ENCODE measurements around the gene SYTL4.
A peak's percentile ranks its signal among the peaks of the same experiment; 100 is the strongest.

SYTL4 gene

GRCh38 chrX:100685284-100685996 is 46.5 kb downstream of the SYTL4 start:
- Histone ChIP-seq H3K4me2 (ENCODE audit: low read depth, low read length, poor library complexity, severe bottlenecking) (no peak overlapping the region), H3K36me3 (ENCODE audit: insufficient read depth, low read length) (no peaks in the 10 kb centered on the region), H3F3A (ENCODE audit: low read depth) (no peaks in the 10 kb centered on the region), H3K27me3 (ENCODE audit: insufficient read depth, low read length, poor library complexity, severe bottlenecking) (no peaks in the 10 kb centered on the region), H4K20me1 (ENCODE audit: insufficient read depth, low read length, poor library complexity, severe bottlenecking) (no peaks in the 10 kb centered on the region), H3K79me2 (ENCODE audit: insufficient read depth, low read length) (no peaks in the 10 kb centered on the region), H3K4me3 (ENCODE audit: low read length, poor library complexity, severe bottlenecking) (no peak overlapping the region), H3K9me2 (replicated peaks; ENCODE audit: low read depth, low read length) (no peaks in the 10 kb centered on the region), H3K9ac (ENCODE audit: low read depth, low read length, poor library complexity, severe bottlenecking) (no peak overlapping the region), H2AFZ (ENCODE audit: low read length) (peak overlapping the region; percentile 76; the same call in 1 of the 2 replicates), H3K4me1 (ENCODE audit: insufficient read depth, low read length, poor library complexity, severe bottlenecking) (peaks cover 14% of the 10 kb centered on the region), H3K9me3 (ENCODE audit: insufficient read depth, low read depth, low read length) (no peaks in the 10 kb centered on the region)
- TF ChIP-seq EZH2phosphoT487 (IDR thresholded peaks at IDR 0.05; ENCODE audit: borderline replicate concordance) (no peak), CTCF (conservative IDR thresholded peaks at IDR 0.05; ENCODE audit: low read length) (peak; percentile 82)

- Histone ChIP-seq H4K20me1 (ENCODE audit: insufficient read depth, low read length, poor library complexity, severe bottlenecking) (no peaks in the 10 kb centered on the region), H3K4me3 (ENCODE audit: low read length, poor library complexity, severe bottlenecking) (no peak overlapping the region), H2AFZ (ENCODE audit: low read length) (no peak overlapping the region), H3K79me2 (ENCODE audit: insufficient read depth, low read length) (no peaks in the 10 kb centered on the region), H3K4me1 (ENCODE audit: insufficient read depth, low read length, poor library complexity, severe bottlenecking) (peaks cover 17% of the 10 kb centered on the region), H3K9ac (ENCODE audit: low read depth, low read length, poor library complexity, severe bottlenecking) (no peak overlapping the region), H3K9me2 (replicated peaks; ENCODE audit: low read depth, low read length) (no peaks in the 10 kb centered on the region), H3F3A (ENCODE audit: low read depth) (no peaks in the 10 kb centered on the region), H3K36me3 (ENCODE audit: insufficient read depth, low read length) (no peaks in the 10 kb centered on the region), H3K27me3 (ENCODE audit: insufficient read depth, low read length, poor library complexity, severe bottlenecking) (no peaks in the 10 kb centered on the region), H3K4me2 (ENCODE audit: low read depth, low read length, poor library complexity, severe bottlenecking) (no peak overlapping the region), H3K9me3 (ENCODE audit: insufficient read depth, low read depth, low read length) (no peaks in the 10 kb centered on the region)
- TF ChIP-seq CTCF (conservative IDR thresholded peaks at IDR 0.05; ENCODE audit: low read length) = no peak
- TF ChIP-seq EZH2phosphoT487 (IDR thresholded peaks at IDR 0.05; ENCODE audit: borderline replicate concordance) = no peak
Measured at GRCh38 chrX:100682939-100683338, 49.0 kb downstream of the SYTL4 start.

GRCh38 chrX:100681599-100681998 is 50.3 kb downstream of the SYTL4 start:
- H4K20me1 ChIP-seq (ENCODE audit: insufficient read depth, low read length, poor library complexity, severe bottlenecking) = no peaks in the 10 kb centered on the region
- H3K9me3 ChIP-seq (ENCODE audit: insufficient read depth, low read depth, low read length) = no peaks in the 10 kb centered on the region
- H2AFZ ChIP-seq (ENCODE audit: low read length) = no peak overlapping the region
- no peaks in the 10 kb centered on the region for H3K36me3 ChIP-seq (ENCODE audit: insufficient read depth, low read length)
- no peak overlapping the region for H3K4me3 ChIP-seq (ENCODE audit: low read length, poor library complexity, severe bottlenecking)
- H3K9me2 ChIP-seq (replicated peaks; ENCODE audit: low read depth, low read length) = no peaks in the 10 kb centered on the region
- no peaks in the 10 kb centered on the region for H3K79me2 ChIP-seq (ENCODE audit: insufficient read depth, low read length)
- H3K4me1 ChIP-seq (ENCODE audit: insufficient read depth, low read length, poor library complexity, severe bottlenecking) = peaks cover 4% of the 10 kb centered on the region
- H3K27me3 ChIP-seq (ENCODE audit: insufficient read depth, low read length, poor library complexity, severe bottlenecking) = no peaks in the 10 kb centered on the region
- TF ChIP-seq EZH2phosphoT487 (IDR thresholded peaks at IDR 0.05; ENCODE audit: borderline replicate concordance) (no peak), CTCF (conservative IDR thresholded peaks at IDR 0.05; ENCODE audit: low read length) (no peak)
- H3K4me2 ChIP-seq (ENCODE audit: low read depth, low read length, poor library complexity, severe bottlenecking) = no peak overlapping the region
- no peak overlapping the region for H3K9ac ChIP-seq (ENCODE audit: low read depth, low read length, poor library complexity, severe bottlenecking)
- no peaks in the 10 kb centered on the region for H3F3A ChIP-seq (ENCODE audit: low read depth)
